ENCODE results near the gene ERAP2. TPM values are rescaled to one million over a fixed set of nuclear protein-coding genes. Genes with fewer than 3 reads are reported as not detected.

The ERAP2 gene
- total and polyA plus RNA-seq, 2 of the 13 experiments (the other 11 are each of a cell fraction or from before 2014, with no cell fraction given), result 12.8 to 16.6 TPM

GRCh38 chr5:96864922-96865530 lies 11.3 kb upstream of the ERAP2 start (continued):
- no peak for TF ChIP-seq AHDC1 (CRISPR knock-in tag; IDR thresholded peaks at IDR 0.05; ENCODE audit: borderline replicate concordance)
- TF ChIP-seq GATAD2A (CRISPR knock-in tag; IDR thresholded peaks at IDR 0.05), result 0 out of 2 replicates have a peak, but pooled peaks have one; percentile 11
- TF ChIP-seq SOX5 (CRISPR knock-in tag; IDR thresholded peaks at IDR 0.05; ENCODE audit: borderline replicate concordance), result no peak
- peak; percentile 38; the same call in 1 of the 2 replicates for TF ChIP-seq CREM (IDR thresholded peaks at IDR 0.05)
- TF ChIP-seq CREM (CRISPR knock-in tag; IDR thresholded peaks at IDR 0.05), result no peak
- TF ChIP-seq ADNP (CRISPR knock-in tag; IDR thresholded peaks at IDR 0.05), result no peak
- TF ChIP-seq WIZ (CRISPR knock-in tag; IDR thresholded peaks at IDR 0.05), result no peak
- no peak for TF ChIP-seq BCL3 (CRISPR knock-in tag; IDR thresholded peaks at IDR 0.05)
- no peak for TF ChIP-seq NPAS2 (CRISPR knock-in tag; IDR thresholded peaks at IDR 0.05; ENCODE audit: borderline replicate concordance)
- no peak for TF ChIP-seq ZMYM4 (CRISPR knock-in tag; IDR thresholded peaks at IDR 0.05)
- no peak for TF ChIP-seq MIER2 (CRISPR knock-in tag; IDR thresholded peaks at IDR 0.05)
- no peak for TF ChIP-seq ZNF629 (CRISPR knock-in tag; conservative IDR thresholded peaks at IDR 0.05)
- 0 out of 2 replicates have a peak, but pooled peaks have one; percentile 7 for TF ChIP-seq SAP130 (CRISPR knock-in tag; IDR thresholded peaks at IDR 0.05; ENCODE audit: low read depth)
- TF ChIP-seq SRF (IDR thresholded peaks at IDR 0.05; ENCODE audit: low read depth, low read length), result no peak
- TF ChIP-seq POGZ (CRISPR knock-in tag; IDR thresholded peaks at IDR 0.05), result no peak
- no peak for TF ChIP-seq ZNF556 (CRISPR knock-in tag; IDR thresholded peaks at IDR 0.05; ENCODE audit: borderline replicate concordance)
- no peak for TF ChIP-seq ZUFSP (CRISPR knock-in tag; IDR thresholded peaks at IDR 0.05; ENCODE audit: borderline replicate concordance)
- TF ChIP-seq ZNF138 (CRISPR knock-in tag; IDR thresholded peaks at IDR 0.05; ENCODE audit: low read depth), result no peak
- TF ChIP-seq TGIF2 (CRISPR knock-in tag; IDR thresholded peaks at IDR 0.05), result no peak
- peak; percentile 23; the same call in 1 of the 2 replicates for TF ChIP-seq PPARG (CRISPR knock-in tag; conservative IDR thresholded peaks at IDR 0.05)
- TF ChIP-seq ZNF547 (CRISPR knock-in tag; IDR thresholded peaks at IDR 0.05), result no peak
- peak; percentile 57; the same call in 1 of the 2 replicates for TF ChIP-seq NFIC (IDR thresholded peaks at IDR 0.05; ENCODE audit: low read length)

Data from HepG2 (cell line).